ENCODE measurements around the gene PITPNB. TPM values are rescaled to one million over a fixed set of nuclear protein-coding genes. Genes with fewer than 3 reads are reported as not detected.

The PITPNB gene
- total RNA-seq = 30.6 and 35.1 TPM in 2 replicates

GRCh38 chr22:27919222-27919941, at the start of gene PITPNB:
Gene PITPNB, minus strand, starts transcription at chr22:27919256. Its CDS starts 65 bp downstream, at chr22:27919191.
- DNase-seq (ENCODE audit: low read depth, low spot score) = peak; percentile 89

- DNase-seq (ENCODE audit: low read depth, low spot score) = no peak
Observed at GRCh38 chr22:27966168-27967064, 47.4 kb upstream of the PITPNB start.

GRCh38 chr22:27962268-27963044, 43.4 kb upstream of the PITPNB start:
- no peak for DNase-seq (ENCODE audit: low read depth, low spot score)

- no peak for DNase-seq (ENCODE audit: low read depth, low spot score)
Observed at GRCh38 chr22:27961680-27962079, 42.6 kb upstream of the PITPNB start.

- no peak for DNase-seq (ENCODE audit: low read depth, low spot score)
Observed at GRCh38 chr22:27961182-27961581, 42.1 kb upstream of the PITPNB start.

- DNase-seq (ENCODE audit: low read depth, low spot score) = peak; percentile 32
Observed at GRCh38 chr22:27959335-27960090, 40.5 kb upstream of the PITPNB start.

- no peak for DNase-seq (ENCODE audit: low read depth, low spot score)
Observed at GRCh38 chr22:27952779-27953178, 33.7 kb upstream of the PITPNB start.

- peak; percentile 36 for DNase-seq (ENCODE audit: low read depth, low spot score)
Observed at GRCh38 chr22:27952091-27952490, 33.0 kb upstream of the PITPNB start.

- DNase-seq (ENCODE audit: low read depth, low spot score) = no peak
Observed at GRCh38 chr22:27949421-27949820, 30.4 kb upstream of the PITPNB start.

GRCh38 chr22:27948569-27948968, 29.5 kb upstream of the PITPNB start:
- no peak for DNase-seq (ENCODE audit: low read depth, low spot score)

GRCh38 chr22:27947448-27947847, 28.4 kb upstream of the PITPNB start:
- no peak for DNase-seq (ENCODE audit: low read depth, low spot score)

GRCh38 chr22:27941143-27941542, 22.1 kb upstream of the PITPNB start:
- no peak for DNase-seq (ENCODE audit: low read depth, low spot score)

GRCh38 chr22:27937453-27937852, 18.4 kb upstream of the PITPNB start:
- no peak for DNase-seq (ENCODE audit: low read depth, low spot score)

- no peak for DNase-seq (ENCODE audit: low read depth, low spot score)
Observed at GRCh38 chr22:27935897-27936296, 16.8 kb upstream of the PITPNB start.

GRCh38 chr22:27934069-27934468, 15.0 kb upstream of the PITPNB start:
- no peak for DNase-seq (ENCODE audit: low read depth, low spot score)

- no peak for DNase-seq (ENCODE audit: low read depth, low spot score)
Observed at GRCh38 chr22:27933186-27933983, 14.3 kb upstream of the PITPNB start.

GRCh38 chr22:27930331-27931060, 11.4 kb upstream of the PITPNB start:
- DNase-seq (ENCODE audit: low read depth, low spot score) = no peak

GRCh38 chr22:27927608-27928007, 8.6 kb upstream of the PITPNB start:
- DNase-seq (ENCODE audit: low read depth, low spot score) = no peak

GRCh38 chr22:27925331-27925730, 6.3 kb upstream of the PITPNB start:
- DNase-seq (ENCODE audit: low read depth, low spot score) = no peak

Data from pulmonary artery endothelial cell (primary cell).